GM10248 (cell line): Measurements from ENCODE around the gene GPHN.
"Not testable (repeated sequence)": the region's sequence is repeated elsewhere in the genome, so short reads cannot be mapped to it uniquely, and the experiment has no call there.

ENCODE experiments used
- CTCF ChIA-PET: fragments of 300-600 bp; sonication (Branson Sonifier 250); formaldehyde crosslinking; extraction: SDS; loops from one replicate; lab custom pipeline; 2021; ENCODE audit warnings: antibody characterized with exemption; lab: Yijun Ruan, JAX
- POLR2A ChIA-PET: fragments of 350-650 bp; sonication (Branson Sonifier 250); formaldehyde crosslinking; extraction: SDS; loops from one replicate; lab custom pipeline; 2020; ENCODE audit warnings: antibody characterized with exemption; lab: Yijun Ruan, JAX
- DNase-seq: peaks from one replicate; pipeline ENCODE4 v3.0.0; 2012; ENCODE audit errors: extremely low spot score
- TF ChIP-seq, protein P1 (sequence below): IDR thresholded peaks from 2 replicates; pipeline ENCODE4 v1.5.1; 2012; ENCODE audit warnings: mild to moderate bottlenecking, low read depth; ENCODE audit errors: extremely low read depth, missing control alignments, control extremely low read depth

GPHN gene

DNA sequence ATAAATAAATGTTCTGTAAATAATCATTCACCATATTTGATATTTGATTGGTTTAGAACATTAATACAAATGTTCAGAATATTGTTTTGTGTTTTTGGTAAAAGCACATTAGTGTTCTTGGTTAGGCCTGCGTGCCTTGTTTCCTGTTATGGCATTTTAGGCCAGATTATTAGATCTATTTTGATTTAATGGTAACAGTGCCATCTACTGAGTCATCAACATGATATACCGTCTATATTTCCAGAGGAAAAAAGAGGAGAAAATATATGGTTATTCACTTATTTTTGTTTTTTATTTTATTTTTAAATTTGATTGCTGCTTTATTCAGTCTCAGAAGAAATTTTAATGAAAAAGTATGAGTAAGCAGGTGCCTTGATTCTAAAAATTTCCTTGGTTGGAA lies 60.3 kb downstream of the GPHN start:
- ChIA-PET CTCF (no interaction called here), POLR2A (no interaction called here)
- TF ChIP-seq, protein P1, sequence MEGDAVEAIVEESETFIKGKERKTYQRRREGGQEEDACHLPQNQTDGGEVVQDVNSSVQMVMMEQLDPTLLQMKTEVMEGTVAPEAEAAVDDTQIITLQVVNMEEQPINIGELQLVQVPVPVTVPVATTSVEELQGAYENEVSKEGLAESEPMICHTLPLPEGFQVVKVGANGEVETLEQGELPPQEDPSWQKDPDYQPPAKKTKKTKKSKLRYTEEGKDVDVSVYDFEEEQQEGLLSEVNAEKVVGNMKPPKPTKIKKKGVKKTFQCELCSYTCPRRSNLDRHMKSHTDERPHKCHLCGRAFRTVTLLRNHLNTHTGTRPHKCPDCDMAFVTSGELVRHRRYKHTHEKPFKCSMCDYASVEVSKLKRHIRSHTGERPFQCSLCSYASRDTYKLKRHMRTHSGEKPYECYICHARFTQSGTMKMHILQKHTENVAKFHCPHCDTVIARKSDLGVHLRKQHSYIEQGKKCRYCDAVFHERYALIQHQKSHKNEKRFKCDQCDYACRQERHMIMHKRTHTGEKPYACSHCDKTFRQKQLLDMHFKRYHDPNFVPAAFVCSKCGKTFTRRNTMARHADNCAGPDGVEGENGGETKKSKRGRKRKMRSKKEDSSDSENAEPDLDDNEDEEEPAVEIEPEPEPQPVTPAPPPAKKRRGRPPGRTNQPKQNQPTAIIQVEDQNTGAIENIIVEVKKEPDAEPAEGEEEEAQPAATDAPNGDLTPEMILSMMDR: no peak
- no peak for DNase-seq

DNA sequence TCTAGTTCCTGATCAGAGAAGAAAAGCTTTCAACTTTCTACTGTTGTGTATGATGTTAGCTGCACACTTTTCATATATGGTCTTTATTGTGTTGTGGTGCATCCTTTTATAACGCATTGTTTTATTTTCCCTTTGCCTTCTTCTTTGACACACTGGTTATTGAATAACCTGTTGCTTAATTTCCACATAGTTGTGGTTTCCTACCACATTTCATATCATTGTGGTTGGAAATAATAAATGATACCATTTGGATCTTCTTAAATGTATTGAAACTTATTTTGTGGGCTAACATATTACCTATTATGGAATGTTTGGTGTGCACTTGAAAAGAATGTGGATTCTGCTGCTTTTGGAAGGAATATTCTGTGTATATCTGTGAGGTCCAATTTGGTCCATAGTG lies 64.9 kb downstream of the GPHN start:
- TF ChIP-seq, protein P1: no peak
- no peak for DNase-seq
- POLR2A ChIA-PET: no interaction called here
- CTCF ChIA-PET: no interaction called here

DNA sequence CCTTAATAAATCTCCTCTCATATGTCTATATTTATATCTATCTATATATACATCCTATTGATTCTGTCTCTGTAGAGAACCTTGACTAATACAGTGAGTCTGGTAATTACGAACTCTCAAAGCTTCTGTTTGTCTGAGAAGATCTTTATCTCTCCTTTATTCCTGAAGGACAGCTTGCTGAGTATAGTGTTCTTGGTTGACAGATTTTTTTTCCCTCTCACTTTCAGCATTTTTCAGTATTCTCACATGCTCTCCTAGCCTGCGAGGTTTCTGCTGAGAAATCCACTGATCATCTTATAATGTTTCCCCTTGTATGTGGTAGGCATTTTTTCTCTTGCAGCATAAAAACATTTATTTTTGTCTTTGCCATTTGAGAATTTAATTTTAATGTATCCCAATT lies 67.1 kb downstream of the GPHN start:
- DNase-seq: no peak
- ChIA-PET POLR2A (no interaction called here), CTCF (no interaction called here)
- TF ChIP-seq, protein P1: no peak

DNA sequence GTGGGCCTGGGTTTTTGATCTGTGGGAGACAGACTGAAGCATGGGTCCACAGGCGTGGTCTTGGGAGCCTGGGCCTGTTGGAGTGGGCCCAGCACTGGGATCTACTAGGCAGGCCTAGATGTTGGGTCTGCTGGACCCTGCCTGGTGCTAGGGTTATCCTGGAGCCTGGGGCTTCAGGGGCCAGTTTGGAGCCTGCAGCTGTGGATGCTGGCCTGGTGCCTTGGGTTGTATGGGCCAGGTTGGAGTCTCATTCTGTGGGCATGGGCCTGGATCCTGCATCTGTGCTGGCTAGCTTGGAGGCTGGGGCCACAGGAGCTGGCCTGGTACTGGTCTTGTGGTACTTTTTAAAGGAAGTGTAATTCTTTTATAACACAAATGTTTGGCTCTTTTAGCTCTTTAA lies 68.0 kb downstream of the GPHN start:
- no peak for DNase-seq
- TF ChIP-seq, protein P1: no peak
- CTCF ChIA-PET: no interaction called here
- POLR2A ChIA-PET: no interaction called here

DNA sequence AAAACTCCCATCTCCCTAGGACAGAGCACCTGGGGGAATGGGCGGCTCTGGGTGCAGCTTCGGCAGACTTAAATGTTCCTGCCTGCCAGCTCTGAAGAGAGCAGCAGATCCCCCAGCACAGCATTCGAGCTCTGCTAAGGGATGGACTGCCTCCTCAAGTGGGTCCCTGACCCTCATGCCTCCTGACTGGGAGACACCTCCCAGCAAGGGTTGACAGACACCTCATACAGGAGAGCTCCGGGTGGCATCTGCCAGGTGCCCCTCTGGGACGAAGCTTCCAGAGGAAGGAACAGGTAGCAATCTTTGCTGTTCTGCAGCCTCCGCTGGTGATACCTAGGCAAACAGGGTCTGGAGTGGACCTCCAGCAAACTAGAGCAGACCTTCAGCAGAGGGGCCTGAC lies 79.8 kb downstream of the GPHN start:
- POLR2A ChIA-PET, DNase-seq: not testable (repeated sequence)
- CTCF ChIA-PET: interaction anchor here (0.8 kb wide), 1 partner anchor 37 kb away, joined by 3 read pairs; no protein-coding TSS in a partner anchor

DNA sequence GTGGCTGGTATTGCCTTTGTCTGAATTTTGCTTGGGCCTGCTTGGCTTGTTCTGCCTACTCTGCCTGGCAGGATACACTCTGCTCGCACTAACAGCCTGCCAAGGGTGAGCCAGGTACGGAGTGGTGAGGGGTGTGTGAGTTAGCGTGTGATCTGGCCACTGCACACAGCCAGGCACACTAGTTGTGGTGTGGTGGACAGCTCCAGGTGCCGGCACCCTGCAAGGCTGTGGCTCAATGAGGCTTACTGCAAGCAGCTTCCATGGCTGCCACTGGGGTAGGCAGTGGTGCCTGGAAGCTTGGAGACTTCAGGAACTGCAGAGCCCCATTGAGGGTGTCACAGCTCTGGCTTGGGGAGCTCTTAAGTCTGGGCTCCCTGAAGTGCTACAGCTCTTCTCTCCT lies 87.4 kb downstream of the GPHN start:
- CTCF ChIA-PET: no interaction called here
- POLR2A ChIA-PET: no interaction called here
- TF ChIP-seq, protein P1: no peak

DNA sequence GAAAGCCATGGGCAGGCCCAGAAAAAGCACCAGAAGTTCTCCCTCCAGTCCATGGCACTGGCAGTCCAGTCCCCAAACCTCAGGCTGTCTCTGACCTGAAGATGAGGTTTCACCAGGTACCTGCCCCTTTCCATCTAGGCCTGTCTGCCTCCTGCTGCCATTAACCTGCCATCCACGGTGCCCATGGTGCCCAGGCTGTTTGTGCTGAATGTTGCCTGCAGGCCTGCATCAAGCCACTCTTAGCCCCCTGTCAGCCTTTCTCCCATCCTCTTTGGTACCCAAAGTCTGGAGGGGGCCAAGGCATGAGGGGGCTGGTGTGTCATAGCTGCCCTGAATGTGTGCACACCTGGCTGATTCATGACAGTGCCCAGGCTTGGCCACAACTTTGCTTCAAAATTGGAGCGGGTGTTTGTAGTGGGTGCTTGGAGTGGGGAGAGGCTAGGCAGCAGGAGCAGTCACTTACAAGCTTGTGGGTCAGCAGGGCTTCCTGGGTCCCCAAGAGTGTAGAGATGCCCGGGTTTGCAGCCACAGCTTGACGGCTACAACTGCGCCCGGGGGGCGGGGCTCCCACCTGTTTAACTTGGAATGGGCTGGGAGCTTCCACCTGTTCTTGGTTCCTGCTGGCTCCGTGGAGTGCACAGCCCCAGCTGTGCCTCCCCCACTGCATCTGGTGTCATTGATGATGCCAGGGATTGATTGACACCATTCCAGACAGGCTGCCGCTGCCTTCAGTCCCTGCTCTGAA lies 88.5 kb downstream of the GPHN start:
- ChIA-PET CTCF (no interaction called here), POLR2A (no interaction called here)
- DNase-seq: no peak
- TF ChIP-seq, protein P1: no peak

More for the DNA sequence above, 87.4 kb downstream of the GPHN start:
- DNase-seq: no peak
